BJ (cell line): ENCODE results near the gene INPP5K. TPM values are rescaled to one million over a fixed set of nuclear protein-coding genes. Genes with fewer than 3 reads are reported as not detected.

ENCODE experiments used
- CTCF ChIA-PET: fragments of 350-600 bp; formaldehyde crosslinking; extraction: SDS; loops from one replicate; lab custom pipeline; 2021; ENCODE audit warnings: antibody characterized with exemption, inconsistent platforms; lab: Yijun Ruan, JAX
- POLR2A ChIA-PET: fragments of 300-600 bp; sonication (Branson Sonifier 250); formaldehyde crosslinking; extraction: SDS; loops from one replicate; lab custom pipeline; 2021; ENCODE audit warnings: antibody characterized with exemption; lab: Charles Lee
- DNase-seq: peaks from one replicate; pipeline ENCODE4 v3.0.0-alpha.2; 2011; ENCODE audit warnings: low read depth
- H3K27me3 ChIP-seq: 2 replicates; pipeline ENCODE4 v1.6.0; 2011; ENCODE audit warnings: low read length; ENCODE audit not compliant: control insufficient read depth, insufficient read depth
- H3K36me3 ChIP-seq: 2 replicates; pipeline ENCODE4 v1.5.1; 2011; ENCODE audit warnings: low read length; ENCODE audit not compliant: control insufficient read depth, insufficient read depth
- H3K4me3 ChIP-seq: 2 replicates; pipeline ENCODE4 v1.5.1; 2011; ENCODE audit warnings: low read depth, mild to moderate bottlenecking, control low read depth, low read length
- polyA plus RNA-seq: library from polyadenylated mRNA; depleted of rRNA; stranded (reverse); fragments of >200 nt; gene quantifications from 2 replicates; pipeline ENCODE4 v1.2.3, GENCODE V29; 2011
- TF ChIP-seq, protein P1 (sequence below): IDR thresholded peaks from 2 replicates; pipeline ENCODE4 v1.5.1; 2011; ENCODE audit warnings: low read depth, mild to moderate bottlenecking, control low read depth, inconsistent platforms, low read length, moderate library complexity; ENCODE audit not compliant: insufficient read depth

The INPP5K gene
- polyA plus RNA-seq, 1 experiment, result 45.3 TPM

DNA sequence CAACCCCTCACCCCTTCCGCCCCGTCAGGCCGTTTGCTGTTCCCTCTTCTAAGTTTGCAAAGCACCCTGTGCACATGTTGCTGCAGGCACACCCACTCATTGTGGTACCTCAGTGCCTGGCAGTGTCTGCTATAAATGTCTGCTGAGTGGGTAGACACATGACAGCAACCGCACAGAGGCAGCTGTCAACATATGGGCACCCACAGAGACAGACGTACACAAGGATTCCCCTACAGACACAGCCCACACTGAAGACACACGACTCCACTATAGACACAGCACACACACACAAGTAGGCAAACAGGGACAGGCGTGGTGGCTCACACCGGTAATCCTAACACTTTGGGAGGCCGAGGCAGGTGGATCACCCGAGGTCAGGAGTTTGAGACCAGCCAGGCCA lies 42.6 kb downstream of the INPP5K start:
- TF ChIP-seq, protein P1, sequence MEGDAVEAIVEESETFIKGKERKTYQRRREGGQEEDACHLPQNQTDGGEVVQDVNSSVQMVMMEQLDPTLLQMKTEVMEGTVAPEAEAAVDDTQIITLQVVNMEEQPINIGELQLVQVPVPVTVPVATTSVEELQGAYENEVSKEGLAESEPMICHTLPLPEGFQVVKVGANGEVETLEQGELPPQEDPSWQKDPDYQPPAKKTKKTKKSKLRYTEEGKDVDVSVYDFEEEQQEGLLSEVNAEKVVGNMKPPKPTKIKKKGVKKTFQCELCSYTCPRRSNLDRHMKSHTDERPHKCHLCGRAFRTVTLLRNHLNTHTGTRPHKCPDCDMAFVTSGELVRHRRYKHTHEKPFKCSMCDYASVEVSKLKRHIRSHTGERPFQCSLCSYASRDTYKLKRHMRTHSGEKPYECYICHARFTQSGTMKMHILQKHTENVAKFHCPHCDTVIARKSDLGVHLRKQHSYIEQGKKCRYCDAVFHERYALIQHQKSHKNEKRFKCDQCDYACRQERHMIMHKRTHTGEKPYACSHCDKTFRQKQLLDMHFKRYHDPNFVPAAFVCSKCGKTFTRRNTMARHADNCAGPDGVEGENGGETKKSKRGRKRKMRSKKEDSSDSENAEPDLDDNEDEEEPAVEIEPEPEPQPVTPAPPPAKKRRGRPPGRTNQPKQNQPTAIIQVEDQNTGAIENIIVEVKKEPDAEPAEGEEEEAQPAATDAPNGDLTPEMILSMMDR, result no peak
- ChIA-PET POLR2A (no interaction called here), CTCF (no interaction called here)
- Histone ChIP-seq H3K27me3 (no peaks in the 10 kb centered on the region), H3K4me3 (no peak overlapping the region), H3K36me3 (peaks cover 56% of the 10 kb centered on the region)
- no peak for DNase-seq

DNA sequence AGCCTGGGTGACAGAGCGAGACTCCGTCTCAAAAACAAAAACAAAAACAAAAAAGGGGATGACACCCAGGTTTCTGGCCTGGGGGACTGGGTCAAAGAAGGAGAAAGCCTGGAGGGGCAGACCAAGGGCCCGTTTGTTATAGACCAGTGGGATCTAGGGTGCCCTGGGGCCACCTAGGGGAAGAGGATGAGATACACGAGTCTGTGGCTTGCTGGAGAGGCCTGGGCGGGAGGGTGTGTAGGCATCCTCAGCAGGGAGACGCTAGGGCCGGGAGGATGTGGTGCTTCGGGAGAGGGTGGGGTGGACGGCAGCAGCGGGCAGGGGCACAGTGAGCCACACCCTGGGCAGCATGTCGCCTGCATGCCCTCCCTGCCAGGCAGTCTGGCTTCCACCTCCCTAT lies 43.2 kb downstream of the INPP5K start:
- TF ChIP-seq, protein P1, result no peak
- ChIA-PET POLR2A (no interaction called here), CTCF (interaction anchor here (0.8 kb wide), 1 partner anchor 17 kb away, joined by 3 read pairs; the partner anchor contains the start of gene CRK)
- H3K4me3 ChIP-seq, result no peak overlapping the region
- H3K27me3 ChIP-seq, result no peaks in the 10 kb centered on the region
- no peak for DNase-seq
- peaks cover 56% of the 10 kb centered on the region for H3K36me3 ChIP-seq

DNA sequence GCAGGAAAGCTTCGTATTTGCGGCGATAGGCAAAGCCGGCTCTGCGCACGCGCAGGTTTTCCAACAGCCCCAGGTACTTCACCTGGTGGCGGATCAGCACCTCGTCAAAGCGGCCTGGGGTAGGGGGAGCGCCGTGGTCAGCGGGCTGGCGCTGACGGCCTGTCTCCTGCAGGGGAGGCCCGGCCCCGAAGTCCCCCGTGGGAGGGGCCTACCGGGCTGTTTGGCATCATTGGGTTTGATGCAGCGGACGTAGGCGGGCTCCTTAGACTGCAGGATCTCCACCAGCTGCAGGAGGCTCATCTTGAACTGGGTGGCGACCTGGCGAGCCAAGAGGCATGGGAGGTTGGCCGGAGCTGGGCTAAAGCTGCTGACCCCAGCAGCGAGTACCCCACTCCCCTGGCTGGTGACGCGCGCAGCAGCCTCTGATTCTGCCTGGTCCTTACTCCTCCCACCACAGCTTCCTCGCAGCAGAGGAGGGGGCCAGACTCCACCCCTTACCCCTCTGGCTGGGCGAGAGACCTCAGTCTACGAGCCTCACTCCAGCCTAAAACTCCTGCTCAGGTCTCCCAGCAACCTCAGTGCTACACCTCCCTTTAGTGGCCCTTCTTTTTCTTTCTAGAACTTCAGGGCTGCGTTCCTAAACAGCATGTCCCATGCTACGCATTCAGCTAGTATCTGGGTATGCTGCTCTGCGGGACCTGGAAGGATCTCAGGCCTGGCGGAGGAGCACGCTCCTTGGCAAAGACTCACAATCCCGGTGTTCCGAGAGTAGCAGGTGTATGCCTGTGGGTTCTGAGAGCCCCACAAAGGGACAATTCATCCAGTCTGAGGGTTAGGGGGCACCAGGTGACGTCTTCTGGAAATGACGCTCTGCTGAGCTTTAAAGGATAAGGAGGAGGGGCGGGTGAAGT lies 44.2 kb downstream of the INPP5K start:
- Histone ChIP-seq H3K4me3 (no peak overlapping the region), H3K36me3 (peaks cover 52% of the 10 kb centered on the region), H3K27me3 (no peaks in the 10 kb centered on the region)
- TF ChIP-seq, protein P1, result no peak
- DNase-seq, result no peak
- POLR2A ChIA-PET, result no interaction called here
- CTCF ChIA-PET, result interaction anchor here (0.8 kb wide), 1 partner anchor 16 kb away, joined by 3 read pairs; the partner anchor contains the start of gene CRK

DNA sequence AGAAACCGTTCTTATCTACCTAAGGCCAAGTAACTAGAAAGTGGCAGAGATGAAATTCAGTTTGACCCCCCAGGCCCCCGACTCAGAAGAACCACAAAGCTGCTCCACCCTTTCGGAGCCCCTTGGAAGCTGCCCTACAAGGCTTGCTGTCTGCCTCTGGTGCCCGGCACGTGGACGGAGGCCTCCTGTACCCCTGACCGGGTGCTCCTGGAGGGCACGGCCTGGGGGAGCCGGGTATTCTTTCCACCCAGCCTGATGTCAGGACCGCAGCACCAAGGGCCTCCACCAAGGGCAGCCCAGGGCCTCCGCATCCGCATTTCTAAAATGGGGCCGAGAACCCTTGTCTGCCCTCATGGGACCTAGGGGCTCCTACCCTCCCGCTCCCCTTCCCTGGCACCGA lies 44.9 kb downstream of the INPP5K start:
- CTCF ChIA-PET, result no interaction called here
- peaks cover 54% of the 10 kb centered on the region for H3K36me3 ChIP-seq
- H3K4me3 ChIP-seq, result no peak overlapping the region
- POLR2A ChIA-PET, result interaction anchor here (0.7 kb wide), 1 partner anchor 24 kb away, joined by 3 read pairs; no protein-coding TSS in a partner anchor
- no peaks in the 10 kb centered on the region for H3K27me3 ChIP-seq
- no peak for DNase-seq
- TF ChIP-seq, protein P1, result no peak

DNA sequence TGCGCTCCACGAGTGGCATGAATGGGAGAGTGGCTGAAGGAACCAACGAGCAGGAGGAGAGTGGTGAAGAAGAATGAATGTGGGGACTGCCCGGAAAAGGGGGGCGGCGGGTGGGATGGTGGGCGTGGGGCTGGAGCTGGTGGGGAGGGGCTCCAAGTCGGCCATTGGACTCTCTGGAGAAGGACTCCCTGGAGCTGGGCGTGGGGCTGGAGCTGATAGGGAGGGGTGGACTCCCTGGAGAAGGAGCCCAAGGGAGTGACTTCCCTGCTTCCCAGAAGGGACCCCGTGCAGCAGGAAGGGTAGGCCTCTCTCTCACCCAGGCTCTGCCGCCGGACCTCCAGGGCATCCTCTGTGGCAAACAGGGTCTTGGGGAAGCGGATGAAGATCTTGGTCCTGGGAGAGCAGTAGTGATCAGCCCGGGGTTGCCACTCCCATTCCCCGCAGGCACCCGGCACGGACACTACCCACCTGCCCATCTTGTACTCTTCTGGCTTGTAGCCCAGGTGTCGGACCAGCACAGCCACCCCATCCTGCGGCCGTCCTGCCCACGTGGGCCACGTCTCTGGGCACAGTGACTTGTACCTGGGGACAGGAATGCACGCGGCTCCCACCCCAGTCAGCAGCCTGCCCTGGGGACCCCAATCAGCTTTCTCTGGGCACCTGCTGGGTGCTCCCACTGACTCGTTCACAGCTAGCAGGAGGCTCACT lies 45.5 kb downstream of the INPP5K start:
- DNase-seq, result no peak
- POLR2A ChIA-PET, result interaction anchor here (0.7 kb wide), 1 partner anchor 24 kb away, joined by 3 read pairs; no protein-coding TSS in a partner anchor

More for the DNA sequence above, 45.5 kb downstream of the INPP5K start:
- CTCF ChIA-PET, result no interaction called here
- H3K4me3 ChIP-seq, result no peak overlapping the region
- peaks cover 54% of the 10 kb centered on the region for H3K36me3 ChIP-seq
- no peaks in the 10 kb centered on the region for H3K27me3 ChIP-seq
- TF ChIP-seq, protein P1, result no peak
